NCI-H748 (cell line): ENCODE data around the gene ADAMTSL2.
"Not testable (repeated sequence)": the region's sequence is repeated elsewhere in the genome, so short reads cannot be mapped to it uniquely, and the experiment has no call there.

Experiments
- DNase-seq: peaks from one replicate; lab custom pipeline; 2025; ENCODE audit not compliant: unreplicated experiment; lab: John Stamatoyannopoulos, UW

The ADAMTSL2 gene

GRCh38 chr9:133554729-133555128, 20.2 kb downstream of the ADAMTSL2 start:
- no peak for DNase-seq

DNA sequence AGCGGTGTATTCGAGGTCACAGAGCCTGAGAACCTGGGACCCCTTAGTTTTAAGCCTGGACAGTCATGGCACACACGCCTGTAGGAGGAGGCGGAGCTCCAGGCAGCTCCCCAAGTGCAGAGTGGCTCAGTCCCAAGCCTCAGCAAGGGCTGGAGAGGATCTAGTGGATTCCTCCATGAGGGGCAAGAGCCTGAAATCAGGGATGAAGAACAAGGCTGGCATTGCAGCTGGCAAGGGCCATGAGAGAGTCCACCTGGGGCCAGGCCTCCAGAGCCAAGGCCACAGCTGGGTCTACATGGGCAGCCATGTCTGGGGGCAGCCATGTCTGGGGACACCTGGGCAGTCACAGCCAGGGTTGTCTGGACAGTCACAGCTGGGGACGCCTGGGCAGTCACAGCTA, 21.9 kb downstream of the ADAMTSL2 start:
- no peak for DNase-seq

GRCh38 chr9:133557581-133557980, 23.1 kb downstream of the ADAMTSL2 start:
- no peak for DNase-seq

GRCh38 chr9:133558191-133559126, 24.0 kb downstream of the ADAMTSL2 start:
- DNase-seq = no peak

- no peak for DNase-seq
These were observed 25.8 kb downstream of the ADAMTSL2 start for GRCh38 chr9:133560311-133560710.

GRCh38 chr9:133560944-133561343, 26.4 kb downstream of the ADAMTSL2 start:
- DNase-seq = no peak

DNA sequence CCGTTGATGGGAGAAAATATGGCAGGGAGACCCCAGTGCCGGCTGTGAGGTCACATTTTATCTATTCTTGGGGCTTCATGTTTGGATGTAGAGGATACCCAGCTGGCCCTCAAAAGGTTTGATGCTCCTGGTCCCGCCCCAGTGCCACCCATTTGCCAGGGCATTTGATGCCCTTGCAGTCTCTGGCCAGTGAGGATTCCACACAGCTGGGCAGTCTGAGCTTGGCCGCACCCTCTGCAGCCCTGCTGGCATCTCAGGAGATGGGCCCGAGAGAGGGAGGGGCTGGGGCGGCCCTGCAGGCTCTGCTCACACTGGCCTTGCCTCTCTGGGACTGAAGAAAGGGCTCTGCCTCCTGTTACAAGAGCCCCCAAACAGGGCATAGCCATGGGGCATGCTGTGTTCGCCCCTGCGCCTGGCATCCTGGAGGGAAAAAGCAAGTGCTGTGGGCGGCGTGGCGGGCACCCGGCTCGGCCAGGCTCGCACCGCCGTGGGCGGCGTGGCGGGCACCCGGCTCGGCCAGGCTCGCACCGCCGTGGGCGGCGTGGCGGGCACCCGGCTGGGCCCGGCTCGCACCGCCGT, 27.6 kb downstream of the ADAMTSL2 start:
- no peak for DNase-seq

GRCh38 chr9:133562611-133563290, 28.2 kb downstream of the ADAMTSL2 start:
- no peak for DNase-seq

- DNase-seq = peak; percentile 77
These were observed 28.8 kb downstream of the ADAMTSL2 start for GRCh38 chr9:133563291-133563796.

- DNase-seq = not testable (repeated sequence)
These were observed 29.3 kb downstream of the ADAMTSL2 start for GRCh38 chr9:133563814-133564213.

DNA sequence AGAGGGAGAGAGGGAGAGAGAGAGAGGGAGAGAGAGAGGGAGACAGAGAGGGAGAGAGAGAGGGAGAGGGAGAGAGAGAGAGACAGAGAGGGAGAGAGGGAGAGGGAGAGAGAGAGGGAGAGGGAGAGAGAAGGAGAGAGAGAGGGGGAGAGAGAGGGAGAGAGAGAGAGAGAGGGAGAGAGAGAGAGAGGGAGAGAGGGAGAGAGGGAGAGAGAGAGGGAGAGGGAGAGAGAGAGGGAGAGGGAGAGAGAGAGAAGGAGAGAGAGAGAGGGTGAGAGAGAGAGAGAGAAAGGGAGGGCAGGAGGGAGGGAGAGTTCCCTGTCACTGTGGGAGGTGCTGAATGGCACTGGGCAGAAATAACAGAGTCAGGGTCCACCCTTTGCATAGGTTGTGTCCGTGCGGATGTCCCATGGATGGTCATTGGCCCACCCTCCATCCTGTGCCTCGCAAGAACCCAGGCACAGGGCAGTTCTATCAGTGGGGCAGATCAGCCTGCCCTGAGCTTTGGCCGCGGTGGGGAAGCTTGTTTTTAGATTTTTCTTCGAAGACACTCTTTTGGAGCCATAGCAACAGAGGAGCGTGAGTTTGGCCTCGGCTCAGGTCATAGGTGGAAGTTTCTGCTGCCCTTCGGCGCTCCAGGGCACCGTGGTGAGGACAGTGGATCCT, 30.1 kb downstream of the ADAMTSL2 start:
- no peak for DNase-seq

GRCh38 chr9:133566382-133566781, 31.9 kb downstream of the ADAMTSL2 start:
- DNase-seq = no peak

GRCh38 chr9:133566817-133567216, 32.3 kb downstream of the ADAMTSL2 start:
- DNase-seq = no peak

DNA sequence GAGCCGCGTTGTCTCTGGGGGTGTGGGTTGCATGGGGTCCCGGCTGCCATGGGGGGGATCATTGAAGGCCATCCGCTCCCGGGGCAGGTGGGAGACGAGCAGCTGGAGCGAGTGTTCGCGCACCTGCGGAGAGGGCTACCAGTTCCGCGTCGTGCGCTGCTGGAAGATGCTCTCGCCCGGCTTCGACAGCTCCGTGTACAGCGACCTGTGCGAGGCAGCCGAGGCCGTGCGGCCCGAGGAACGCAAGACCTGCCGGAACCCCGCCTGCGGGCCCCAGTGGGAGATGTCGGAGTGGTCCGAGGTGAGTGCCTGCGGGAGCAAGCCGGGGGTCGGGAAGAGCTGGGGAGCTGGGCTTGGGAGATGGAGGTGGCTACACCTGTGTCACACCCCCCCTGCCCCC, 33.7 kb downstream of the ADAMTSL2 start:
- DNase-seq = no peak

DNA sequence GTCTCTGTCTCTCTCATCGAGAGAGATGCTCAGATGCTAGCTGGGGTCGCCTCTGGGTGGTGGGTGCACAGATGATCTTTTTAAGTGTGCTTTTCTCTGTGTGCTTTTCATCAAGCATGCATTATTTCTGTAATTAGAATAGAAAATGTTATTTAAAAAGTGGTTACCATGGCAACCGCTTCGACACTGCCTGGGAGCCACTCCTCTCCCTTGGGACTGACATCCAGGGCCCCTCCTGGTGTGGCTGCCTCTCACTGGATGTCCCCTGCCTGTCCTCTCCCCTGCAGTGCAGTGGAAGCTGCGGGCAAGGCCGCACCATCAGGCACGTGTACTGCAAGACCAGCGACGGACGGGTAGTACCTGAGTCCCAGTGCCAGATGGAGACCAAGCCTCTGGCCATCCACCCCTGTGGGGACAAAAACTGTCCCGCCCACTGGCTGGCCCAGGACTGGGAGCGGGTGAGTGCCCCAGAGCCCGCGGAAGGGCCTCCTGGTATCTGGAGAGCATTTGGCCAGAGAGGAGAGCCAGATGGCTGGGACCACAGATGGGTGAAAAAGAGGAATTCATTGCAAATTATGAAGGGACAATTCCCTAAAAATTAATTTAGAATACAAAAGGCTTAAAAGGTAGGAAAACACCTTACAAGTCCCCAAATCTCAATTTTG, 34.7 kb downstream of the ADAMTSL2 start:
- no peak for DNase-seq

DNA sequence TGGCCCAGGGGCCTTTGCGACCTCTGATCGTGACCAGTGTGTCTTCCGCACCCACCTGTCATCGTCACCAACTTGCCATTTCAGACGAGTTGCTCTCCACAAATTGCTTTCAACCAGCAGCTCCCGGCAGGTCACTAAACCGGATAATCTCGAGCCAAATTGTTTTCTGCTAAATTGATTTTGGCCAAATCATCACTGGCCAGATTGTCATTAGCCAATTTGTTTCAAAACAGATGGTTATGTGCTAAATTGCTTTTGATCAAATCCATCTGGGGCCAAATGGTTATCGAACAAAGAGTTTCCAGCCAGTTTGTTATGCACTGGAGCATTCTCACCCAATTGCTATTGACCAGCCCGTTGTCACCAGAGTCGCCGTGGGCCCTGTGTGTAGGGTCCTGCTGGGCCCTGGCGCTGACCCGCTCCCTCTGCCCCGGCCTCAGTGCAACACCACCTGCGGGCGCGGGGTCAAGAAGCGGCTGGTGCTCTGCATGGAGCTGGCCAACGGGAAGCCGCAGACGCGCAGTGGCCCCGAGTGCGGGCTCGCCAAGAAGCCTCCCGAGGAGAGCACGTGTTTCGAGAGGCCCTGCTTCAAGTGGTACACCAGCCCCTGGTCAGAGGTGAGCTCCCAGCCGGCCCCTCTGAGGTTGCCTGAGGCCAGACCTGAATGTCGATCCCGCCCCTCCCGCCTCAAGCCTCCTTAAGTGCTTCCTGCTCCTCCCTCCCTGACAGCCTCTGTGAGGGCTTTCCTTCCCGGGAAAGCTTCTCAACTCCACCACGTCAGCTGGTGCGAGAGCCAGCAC, 35.6 kb downstream of the ADAMTSL2 start:
- no peak for DNase-seq

GRCh38 chr9:133570691-133571080, 36.2 kb downstream of the ADAMTSL2 start:
- no peak for DNase-seq

DNA sequence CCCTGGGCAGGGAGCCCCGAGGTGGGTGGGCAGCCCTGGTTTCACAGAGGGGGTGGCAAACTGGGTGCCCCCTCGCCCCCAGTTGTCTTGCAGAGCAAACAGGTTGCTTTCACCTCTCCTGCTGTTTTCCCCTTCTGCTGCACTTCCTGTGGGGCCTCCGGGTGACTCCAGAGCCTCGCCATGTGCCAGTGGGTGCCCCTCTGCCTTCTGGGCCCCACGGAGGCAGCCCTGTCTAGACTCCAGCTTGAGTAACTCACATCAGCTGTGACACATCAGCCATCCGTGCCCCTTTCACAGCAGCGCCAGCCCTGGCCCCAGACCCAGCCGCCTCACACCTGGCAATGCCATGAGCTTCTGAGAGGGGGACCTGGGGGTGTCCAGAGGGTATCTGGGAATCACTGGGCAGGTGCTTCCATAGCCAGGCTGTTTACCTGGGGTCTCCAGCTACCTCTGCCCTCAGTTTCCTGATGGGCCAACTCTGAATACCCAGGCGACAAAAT, 36.9 kb downstream of the ADAMTSL2 start:
- no peak for DNase-seq

DNA sequence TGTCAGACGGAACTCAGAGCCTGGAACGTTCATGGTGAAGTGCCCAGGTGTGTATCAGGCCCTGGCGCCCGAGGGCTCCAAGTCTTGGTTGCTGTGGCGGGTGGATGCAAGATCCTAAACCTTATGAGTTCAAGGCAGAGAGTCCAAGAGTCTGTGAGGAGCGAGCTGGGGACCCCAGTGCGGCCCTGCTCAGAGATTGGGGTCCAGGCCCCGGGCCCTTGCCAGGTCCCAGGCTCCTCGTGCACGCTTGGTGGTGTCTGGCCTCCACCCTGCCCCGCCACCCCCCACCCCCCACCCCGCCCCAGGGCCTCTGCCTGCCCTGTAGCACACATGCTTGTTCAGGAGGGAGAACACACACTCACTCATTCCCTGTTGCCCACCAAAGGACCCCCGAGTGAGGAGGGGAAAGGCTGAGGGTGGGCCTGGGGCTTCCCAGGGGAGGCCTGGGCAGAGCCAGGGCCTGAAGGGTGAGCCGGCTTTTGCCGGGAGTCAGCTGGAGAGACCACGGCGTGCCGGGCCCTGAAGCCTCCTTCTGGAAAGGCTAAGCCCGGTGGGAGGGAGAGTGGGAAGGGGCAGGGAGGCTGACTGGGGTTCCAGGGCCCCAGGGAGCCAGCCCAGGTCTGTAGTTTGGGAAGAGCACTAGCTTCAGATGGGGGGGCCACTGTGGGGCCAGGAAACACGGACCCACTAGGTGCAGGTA, 37.5 kb downstream of the ADAMTSL2 start:
- no peak for DNase-seq
